MM.1S (cell line): ENCODE measurements around the gene PARP6.

ENCODE experiments used
- CTCF ChIP-seq: fragments of 300-600 bp; sonication (generic); IDR thresholded peaks from 2 replicates; pipeline ENCODE4 v1.5.1; 2016; ENCODE audit warnings: antibody characterized with exemption, low read length, mixed read lengths
- EZH2phosphoT487 ChIP-seq: fragments of 300-600 bp; sonication (generic); IDR thresholded peaks from 2 replicates; pipeline ENCODE4 v1.6.1; 2018; ENCODE audit warnings: antibody characterized with exemption, low read length

DNA sequence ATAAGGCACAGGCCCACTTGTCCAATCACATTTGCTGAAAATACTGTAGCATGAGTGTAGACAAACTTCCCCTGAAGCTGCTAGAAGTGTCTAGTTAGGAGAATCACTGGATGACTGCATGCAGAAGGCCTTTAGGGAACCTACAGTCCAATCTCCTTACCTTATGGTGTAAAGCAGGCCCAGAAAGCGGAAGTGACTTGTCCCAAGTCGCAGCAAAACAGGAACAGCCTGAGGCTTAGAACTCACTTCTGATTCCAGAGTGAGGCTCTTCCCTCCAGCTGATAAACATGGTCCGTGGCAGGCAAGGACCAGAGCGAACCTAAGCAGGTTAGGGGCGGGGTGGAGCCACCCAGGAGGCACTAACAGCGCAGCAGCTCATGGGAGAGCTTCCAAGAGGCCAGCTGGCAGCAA is 77.2 kb downstream of the PARP6 start:
- no peak for TF ChIP-seq EZH2phosphoT487
- TF ChIP-seq CTCF, result no peak
